HG03097 (cell line): Measurements from ENCODE around the gene CNST.
A peak's percentile ranks its signal among the peaks of the same experiment; 100 is the strongest.

Experiments used
- ATAC-seq: cut with Tn5 transposase; IDR thresholded peaks from one replicate; pipeline ENCODE4 v1.9.1; 2021; ENCODE audit not compliant: unreplicated experiment, low FRiP score

Gene CNST, protein sequence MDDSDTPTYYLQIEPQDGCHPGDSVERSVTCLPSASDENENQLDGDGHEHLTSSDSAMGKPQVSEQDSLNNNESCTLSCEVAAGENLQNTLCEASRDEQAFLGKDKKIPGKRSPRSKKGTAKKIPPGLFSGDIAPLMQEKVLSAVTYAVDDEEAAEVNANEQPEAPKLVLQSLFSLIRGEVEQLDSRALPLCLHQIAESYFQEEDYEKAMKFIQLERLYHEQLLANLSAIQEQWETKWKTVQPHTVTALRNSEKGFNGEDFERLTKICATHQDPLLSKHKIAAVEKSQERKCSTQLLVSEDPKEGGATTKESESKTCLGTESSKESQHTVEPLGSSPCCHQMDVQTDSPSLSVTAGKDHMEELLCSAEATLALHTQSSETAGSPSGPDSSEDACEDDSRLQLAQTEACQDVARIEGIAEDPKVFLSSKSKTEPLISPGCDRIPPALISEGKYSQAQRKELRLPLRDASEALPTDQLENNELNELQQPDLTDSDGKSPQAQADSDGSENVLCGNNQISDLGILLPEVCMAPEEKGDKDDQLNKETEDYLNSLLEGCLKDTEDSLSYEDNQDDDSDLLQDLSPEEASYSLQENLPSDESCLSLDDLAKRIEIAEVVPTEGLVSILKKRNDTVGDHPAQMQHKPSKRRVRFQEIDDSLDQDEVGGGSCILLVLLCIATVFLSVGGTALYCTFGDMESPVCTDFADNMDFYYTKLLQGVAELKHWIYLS

DNA sequence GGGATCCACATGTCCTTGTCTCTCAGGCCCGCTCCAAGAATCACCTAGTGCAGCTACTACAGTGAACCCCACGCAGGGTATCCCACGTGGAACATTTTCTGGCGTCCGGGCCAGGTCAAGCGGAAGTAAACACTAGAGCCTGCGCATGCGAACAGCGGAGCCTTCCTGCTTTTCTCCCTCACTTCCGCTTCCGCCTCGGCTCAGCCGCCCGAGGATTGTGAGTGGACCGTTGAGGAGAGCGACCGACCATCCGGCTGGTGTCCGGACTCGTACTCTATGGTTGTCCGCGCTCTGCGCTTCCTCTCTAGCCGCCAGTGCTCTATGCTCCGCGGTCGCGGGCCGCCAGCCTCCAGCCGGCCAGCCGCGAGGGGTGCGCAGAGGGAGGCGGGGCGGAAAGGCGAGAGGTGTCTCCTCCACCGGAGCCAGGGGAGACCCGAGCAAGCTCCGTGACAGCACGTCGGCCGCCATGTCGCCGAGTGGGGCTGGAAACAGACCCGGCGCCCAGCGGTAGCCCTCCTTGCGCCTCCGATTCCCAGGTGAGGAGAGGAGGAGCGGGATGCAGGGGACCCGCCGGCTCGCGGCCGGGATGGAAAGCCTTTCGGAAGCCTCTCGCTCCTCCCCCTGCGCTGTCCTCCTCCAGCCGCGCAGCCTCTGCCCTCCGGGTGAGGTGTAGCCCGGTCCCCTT is at the start of gene CNST, which contains the start of gene TFB2M:
Gene CNST (plus strand): TSS at position 329 of the 685 bp plus-strand sequence. CDS start 25,107 bp downstream, outside the sequence.
Gene TFB2M (minus strand): TSS at position 134 of the 685 bp plus-strand sequence. CDS start 123 bp downstream, at position 11.
- peak; percentile 96 for ATAC-seq

GRCh38 chr1:246517391-246517790 is 48.9 kb upstream of the CNST start:
- ATAC-seq = no peak

- ATAC-seq = no peak
Observed at GRCh38 chr1:246518456-246519205, 47.6 kb upstream of the CNST start.

- no peak for ATAC-seq
Observed at GRCh38 chr1:246519514-246519913, 46.7 kb upstream of the CNST start.

- no peak for ATAC-seq
Observed at GRCh38 chr1:246526380-246526779, 39.9 kb upstream of the CNST start.

GRCh38 chr1:246526915-246527314 is 39.3 kb upstream of the CNST start:
- ATAC-seq = peak; percentile 18

DNA sequence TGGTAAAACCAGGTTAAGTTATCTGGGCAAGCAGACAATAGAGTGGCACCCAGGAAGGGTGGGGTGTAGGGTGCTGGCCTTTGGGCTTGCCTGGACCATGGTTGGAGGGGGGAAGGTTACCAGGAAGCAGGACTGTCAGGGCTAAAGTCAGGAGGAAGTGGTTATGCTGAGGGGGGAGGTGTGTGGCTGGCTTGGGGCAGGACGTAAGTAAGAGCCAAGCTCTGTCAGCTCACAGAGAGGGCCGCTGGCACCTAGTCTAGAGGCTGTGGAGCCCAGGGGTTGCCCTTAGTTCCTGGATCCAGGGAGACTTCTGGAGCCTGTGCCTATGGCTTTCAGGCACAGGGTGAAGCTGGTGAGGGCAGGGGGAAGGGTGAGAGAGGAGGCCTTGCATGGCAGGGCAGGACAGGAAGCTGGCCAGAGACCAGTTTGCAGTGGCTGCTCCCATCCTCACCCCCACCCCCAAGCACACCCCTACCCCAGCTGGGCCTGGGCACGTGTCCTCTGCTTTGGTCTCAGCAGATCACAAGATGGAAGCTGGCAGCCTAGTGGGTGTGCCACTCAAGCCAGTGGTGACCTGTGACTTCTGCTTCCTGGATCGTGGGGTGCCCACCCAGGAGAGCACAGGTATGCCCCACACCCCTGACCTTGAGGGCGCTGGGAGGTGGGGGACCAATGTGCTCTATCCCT is 38.7 kb upstream of the CNST start:
- peak; percentile 70 for ATAC-seq

GRCh38 chr1:246528933-246529731 is 37.1 kb upstream of the CNST start:
- ATAC-seq = no peak

GRCh38 chr1:246530482-246530881 is 35.8 kb upstream of the CNST start:
- no peak for ATAC-seq

DNA sequence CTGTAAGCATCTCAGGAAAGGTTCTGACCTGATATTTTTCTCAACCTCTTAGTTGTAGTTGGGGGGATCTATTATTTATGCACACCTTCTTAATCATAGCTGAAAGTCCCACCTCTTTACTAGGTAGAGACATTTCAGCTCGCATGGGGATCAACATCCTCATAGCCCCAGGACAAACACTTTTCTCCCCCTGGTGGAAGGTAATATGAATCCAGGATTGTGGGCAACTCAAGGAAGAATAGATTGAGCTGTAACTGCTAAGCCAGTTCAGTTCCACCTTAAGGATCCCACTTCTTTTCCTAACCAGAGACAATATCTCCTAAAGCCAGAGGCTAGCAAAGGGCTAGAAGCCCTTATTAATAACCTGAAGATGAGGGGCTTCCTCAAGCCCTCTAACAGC is 33.7 kb upstream of the CNST start:
- no peak for ATAC-seq

DNA sequence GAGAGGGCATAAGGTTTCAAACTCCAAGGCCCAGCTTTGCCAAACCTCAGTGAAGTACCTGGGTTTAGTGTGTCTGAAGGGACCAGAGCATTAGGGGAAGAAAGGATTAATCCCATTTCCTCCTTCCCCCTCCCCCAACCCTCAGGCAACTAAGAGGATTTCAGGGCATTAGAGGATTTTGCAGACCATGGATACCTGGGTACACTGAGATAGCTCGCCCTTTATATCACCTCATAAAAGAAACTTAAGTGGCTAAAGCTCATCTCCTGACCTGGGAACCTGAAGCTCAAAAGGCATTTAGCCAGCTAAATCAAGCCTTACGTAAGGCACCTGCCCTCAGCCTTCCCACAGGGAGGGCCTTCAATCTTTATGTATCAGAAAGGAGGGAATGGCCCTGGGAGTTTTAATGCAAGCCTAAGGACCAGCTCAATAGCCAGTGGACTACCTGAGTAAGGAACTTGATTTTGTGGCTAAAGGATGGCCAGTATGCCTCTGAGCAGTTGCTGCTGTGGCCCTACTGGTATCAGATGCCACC is 32.8 kb upstream of the CNST start:
- ATAC-seq = no peak

DNA sequence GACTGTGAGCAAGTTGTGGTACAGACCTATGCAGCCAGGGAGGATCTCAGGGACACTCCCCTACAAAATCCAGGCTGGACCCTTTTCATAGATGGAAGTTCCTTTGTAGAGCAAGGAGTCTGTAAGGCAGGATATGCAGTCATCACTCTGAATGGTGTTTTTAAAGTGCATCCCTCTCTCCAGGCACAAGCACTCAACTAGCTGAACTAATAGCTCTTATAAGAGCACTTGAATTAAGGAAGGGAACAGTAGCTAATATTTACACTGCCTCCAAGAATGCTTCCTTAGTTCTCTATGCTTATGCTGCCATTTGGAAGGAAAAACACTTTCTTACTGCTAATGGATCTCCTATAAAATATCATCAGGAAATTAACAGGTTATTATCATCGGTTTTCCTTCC is 32.1 kb upstream of the CNST start:
- no peak for ATAC-seq

DNA sequence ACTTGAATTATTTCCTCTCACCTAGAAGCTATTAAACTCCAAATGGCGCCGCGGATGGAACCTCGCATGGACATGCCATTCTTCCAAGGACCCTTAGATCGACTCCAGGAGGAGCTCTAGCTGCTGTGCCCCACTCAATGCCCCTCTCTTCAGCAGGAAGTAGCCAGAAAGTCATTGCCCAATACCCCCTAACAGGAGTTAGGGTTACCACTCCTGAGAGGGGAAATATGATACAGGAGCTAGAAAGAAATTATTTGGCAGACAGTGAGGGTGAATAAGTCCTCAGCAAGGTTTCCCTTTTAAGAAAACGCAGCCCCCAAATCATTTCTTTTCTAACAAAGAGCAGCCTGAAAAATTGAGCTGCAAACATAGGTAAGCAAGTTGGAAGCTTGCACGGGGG is 28.8 kb upstream of the CNST start:
- no peak for ATAC-seq

DNA sequence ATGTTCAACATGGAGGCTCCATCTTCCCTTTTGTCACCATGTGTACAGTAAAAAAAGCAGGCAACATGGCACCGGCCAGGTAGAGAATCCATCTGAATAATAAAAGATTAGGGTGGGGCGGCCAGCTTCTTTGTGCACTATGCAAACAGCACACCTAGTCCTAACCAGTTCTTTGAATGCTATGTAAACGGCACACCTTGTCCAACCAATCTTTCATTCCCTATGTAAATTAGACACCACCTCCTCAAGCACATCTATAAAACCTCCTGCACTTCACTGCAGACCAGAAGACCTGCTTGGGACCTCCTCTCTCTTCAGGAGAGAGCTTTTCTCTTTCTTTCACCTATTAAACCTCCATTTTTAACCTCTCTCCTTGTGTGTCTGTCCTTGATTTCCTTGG is 28.4 kb upstream of the CNST start:
- no peak for ATAC-seq

GRCh38 chr1:246540738-246541491 is 25.3 kb upstream of the CNST start:
- no peak for ATAC-seq

DNA sequence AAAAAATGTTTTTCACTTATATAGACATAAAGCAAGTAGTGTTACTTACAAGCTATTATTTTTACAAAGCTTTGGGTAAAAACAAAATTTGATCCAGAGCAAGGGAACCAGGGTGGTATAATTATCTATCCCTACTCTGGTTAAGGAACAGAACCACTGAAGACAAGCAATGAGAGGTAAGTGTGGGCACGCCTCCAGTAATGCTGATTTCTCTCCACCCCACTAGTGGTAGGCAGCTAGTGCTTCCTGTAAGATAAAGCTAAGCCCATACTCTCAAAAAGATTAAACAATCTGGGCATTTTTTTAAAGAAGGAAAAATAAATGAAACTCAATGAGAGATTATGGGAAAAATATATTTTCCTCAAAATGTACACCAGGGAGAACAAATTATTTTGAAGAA is 22.3 kb upstream of the CNST start:
- no peak for ATAC-seq

DNA sequence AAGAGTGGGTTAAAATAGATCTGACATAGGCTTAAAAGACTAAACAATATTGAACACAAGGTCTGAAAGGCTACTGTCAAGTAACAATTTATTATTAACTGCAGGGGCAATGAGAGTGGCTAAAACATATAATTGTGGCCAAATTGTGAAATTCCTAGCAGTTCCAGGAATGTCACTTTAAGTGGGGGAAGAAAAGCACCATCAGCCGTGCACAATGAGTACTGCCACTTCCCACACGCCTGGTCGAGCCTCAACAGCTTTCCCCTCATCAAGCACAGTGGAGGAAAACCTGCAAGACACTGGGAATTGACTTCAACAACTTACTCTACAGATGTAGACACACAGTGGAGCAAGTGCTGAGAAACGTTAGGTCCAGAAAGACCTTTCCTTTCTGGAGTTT is 16.6 kb upstream of the CNST start:
- ATAC-seq = no peak

DNA sequence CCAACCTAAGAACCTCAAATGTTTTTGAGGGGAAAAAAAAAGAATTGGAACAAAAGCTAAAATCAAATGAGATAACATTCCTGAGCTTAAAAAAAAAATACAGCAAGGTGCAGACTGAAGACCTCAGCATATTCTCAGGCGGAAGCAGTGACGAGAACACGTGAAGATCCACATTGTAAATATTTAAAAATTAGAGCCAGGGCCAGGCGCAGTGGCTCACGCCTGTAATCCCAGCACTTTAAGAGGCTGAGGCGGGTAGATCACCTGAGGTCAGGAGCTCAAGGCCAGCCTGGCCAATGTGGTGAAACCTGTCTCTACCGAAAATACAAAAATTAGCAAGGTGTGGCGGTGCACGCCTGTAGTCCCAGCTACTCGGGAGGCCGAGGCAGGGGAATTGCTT is 15.9 kb upstream of the CNST start:
- ATAC-seq = no peak
